Esophagus squamous epithelium (tissue), 4 donors: ENCODE data around the gene TMEM185B.

Experiments used
- CTCF ChIP-seq, 6 experiments: fragments of 450-650 bp in 4 of 6; fragments of 200-600 bp in 2 of 6; sonication (generic) in 2 of 6; IDR thresholded peaks; one replicate each; pipeline ENCODE4 v1.5.1; 2016 to 2019; ENCODE audit warnings: antibody characterized with exemption in 6 of 6, mild to moderate bottlenecking in 4 of 6, moderate library complexity in 4 of 6
- POLR2A ChIP-seq, 4 donors: fragments of 450-650 bp; IDR thresholded peaks; one replicate each; pipeline ENCODE4 v1.6.1; 2017; ENCODE audit warnings: antibody characterized with exemption in 4 of 4, mild to moderate bottlenecking in 4 of 4, moderate library complexity in 3 of 4

- TF ChIP-seq CTCF (IDR thresholded peaks at IDR 0.05) (no peak), POLR2A (IDR thresholded peaks at IDR 0.05) (no peak)
Observed at GRCh38 chr2:120241684-120242083, 18.5 kb upstream of the TMEM185B start.
